ENCODE measurements around the gene SLC19A3.
"Not testable (repeated sequence)": the region's sequence is repeated elsewhere in the genome, so short reads cannot be mapped to it uniquely, and the experiment has no call there.

Gene SLC19A3

DNA sequence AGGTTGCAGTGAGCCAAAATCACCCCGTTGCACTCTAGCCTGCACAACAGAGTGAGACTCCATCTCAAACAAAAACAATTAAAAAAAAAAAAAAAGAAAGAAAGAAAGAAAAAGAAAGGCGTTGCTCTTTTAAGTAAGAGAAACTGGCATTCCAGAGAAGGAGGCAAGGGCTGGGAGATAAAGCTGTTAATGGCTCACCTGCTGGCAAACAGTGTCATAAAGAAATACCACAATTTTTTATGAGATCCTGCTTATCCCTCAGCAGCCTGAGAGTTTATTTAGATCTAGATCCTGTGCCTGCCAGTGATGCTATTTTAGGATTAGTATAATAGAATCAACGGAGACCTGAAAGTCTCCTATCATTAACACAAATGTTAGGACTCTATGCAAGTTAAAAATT lies 16.3 kb downstream of the SLC19A3 start:
- no peak for DNase-seq

- DNase-seq, result no peak
These were observed 20.7 kb downstream of the SLC19A3 start for GRCh38 chr2:227696990-227697679.

DNA sequence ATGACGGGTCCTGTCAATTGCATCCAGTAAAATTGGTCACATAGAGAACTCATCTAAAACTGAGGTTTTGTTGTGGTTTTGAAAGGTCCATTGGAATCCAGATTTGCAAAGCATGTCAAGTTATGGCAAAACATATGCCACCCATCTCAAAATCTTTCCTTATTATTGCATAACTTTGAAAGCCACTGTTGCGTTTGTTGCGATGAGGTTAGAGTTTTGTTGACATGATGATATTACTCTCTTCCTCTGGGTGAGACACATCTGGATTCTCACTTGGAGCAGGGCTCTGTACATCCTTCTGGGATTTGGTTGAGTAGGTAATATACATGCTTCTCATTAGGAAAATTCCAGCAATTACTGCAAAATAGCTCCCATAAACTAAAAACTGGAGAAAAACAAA lies 30.6 kb downstream of the SLC19A3 start:
- DNase-seq, result no peak

GRCh38 chr2:227684258-227684657 lies 33.6 kb downstream of the SLC19A3 start:
- no peak for DNase-seq

GRCh38 chr2:227677928-227678327 lies 39.9 kb downstream of the SLC19A3 start:
- no peak for DNase-seq

- DNase-seq, result no peak
These were observed 43.3 kb downstream of the SLC19A3 start for GRCh38 chr2:227674485-227674884.

DNA sequence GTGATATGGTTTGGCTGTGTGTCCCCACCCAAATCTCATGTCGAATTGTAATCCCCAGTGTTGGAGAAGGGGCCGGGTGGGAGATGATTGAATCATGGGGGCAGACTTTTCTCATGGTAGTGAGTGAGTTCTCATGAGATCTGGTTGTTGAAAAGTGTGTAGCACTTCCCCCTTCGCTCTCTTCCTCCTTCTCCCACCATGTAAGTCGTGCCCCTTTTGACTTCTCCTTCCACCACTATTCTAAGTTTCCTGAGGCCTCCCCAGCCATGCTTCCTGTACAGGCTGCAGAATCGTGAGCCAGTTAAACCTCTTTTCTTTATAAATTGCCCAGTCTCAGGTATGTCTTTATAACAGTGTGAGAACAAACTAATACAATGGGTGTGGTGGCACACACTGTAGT lies 44.2 kb downstream of the SLC19A3 start:
- DNase-seq, result not testable (repeated sequence)

- DNase-seq, result no peak
These were observed 46.5 kb downstream of the SLC19A3 start for GRCh38 chr2:227671170-227671905.

- DNase-seq, result not testable (repeated sequence)
These were observed 51.1 kb downstream of the SLC19A3 start, which contains the start of gene SCYGR5 for GRCh38 chr2:227666631-227667170. TSS of gene SCYGR5 (plus strand) at chr2:227666804. CDS start at chr2:227666804, 0 bp downstream.

DNA sequence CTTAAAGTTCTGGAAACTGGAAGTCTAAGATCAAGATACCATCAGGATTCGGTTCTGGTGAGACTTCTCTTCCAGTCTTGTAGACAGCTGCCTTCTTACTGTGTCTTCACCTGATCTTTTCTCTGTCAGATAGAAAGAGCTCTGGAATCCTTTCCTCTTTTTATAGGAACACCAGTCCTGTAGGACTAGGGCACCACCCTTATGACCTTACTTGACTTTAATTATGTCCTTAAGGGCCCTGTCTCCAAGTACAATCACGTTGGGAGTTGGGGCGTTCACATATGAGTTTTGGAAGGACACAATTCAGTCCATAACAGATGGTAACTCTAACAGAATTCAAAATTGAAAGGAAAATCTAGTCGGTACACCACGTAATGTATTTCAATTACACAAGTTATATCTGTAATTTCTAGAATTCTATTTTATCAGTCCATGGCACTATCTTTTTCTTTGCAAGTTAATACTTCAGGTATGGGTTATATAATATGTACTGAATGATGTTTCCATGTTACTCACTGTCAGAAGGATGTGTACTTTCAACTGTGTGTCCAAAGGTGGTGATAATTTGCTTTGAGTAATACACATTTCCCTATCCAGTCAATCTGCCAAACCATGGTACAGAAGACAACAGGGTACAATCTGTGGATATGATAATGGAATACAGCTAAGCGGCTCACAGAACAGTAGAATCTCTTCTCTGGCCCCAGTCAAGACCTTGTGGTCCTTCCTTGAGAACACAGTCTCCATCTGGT lies 52.5 kb downstream of the SLC19A3 start:
- no peak for DNase-seq

- DNase-seq, result no peak
These were observed 56.0 kb downstream of the SLC19A3 start for GRCh38 chr2:227661827-227662226.

GRCh38 chr2:227661025-227661649 lies 56.7 kb downstream of the SLC19A3 start:
- DNase-seq, result no peak

DNA sequence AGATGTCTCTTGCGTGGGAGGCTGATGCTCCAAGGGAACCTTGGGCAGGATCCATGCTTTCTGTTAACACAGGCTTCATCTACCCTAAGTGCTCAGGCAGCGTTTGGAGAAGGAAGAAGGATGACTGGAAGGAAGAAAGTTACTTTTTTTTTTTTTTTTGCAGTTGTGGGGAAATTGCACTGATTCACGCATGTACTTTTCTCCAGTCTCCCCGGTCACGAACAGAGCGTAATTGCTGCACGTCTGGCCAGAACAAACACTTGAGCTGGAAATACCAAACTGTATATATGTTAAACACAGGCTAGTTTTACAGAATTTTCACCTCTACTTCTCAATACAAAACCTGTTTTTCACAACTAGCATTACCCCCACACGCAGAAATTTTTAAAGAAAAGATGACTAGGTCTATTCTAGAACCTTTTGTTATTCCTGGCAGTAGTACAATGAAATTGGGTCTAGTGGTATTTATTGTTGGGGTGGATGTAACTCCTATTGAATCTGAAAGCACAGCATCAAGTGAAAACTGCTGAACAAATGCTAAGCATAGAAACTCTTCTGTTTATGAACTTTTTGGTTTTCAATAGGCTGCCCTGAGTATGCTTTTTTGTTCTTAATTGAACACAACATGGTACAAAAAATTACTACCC lies 60.5 kb downstream of the SLC19A3 start:
- DNase-seq, result no peak

GRCh38 chr2:227655454-227655853 lies 62.4 kb downstream of the SLC19A3 start:
- DNase-seq, result no peak

DNA sequence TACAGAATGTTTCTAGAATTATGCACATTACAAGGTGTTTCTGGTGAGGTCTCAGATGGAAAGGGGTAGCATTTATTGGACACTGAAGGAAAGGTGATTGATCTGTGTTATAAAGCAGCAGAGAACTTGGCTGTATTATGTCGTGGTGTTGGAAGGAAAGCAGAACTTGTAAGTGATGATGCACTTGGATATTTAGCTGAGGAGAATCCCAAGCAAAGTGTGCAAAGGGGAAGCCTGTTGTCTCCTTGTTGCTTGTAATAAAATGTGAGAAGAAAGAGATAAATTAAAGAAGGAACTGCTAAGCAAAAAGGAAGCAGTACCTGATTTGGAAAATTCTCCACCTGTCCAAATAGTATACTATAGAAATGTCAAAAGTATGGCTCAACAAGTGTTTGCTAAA lies 63.4 kb downstream of the SLC19A3 start:
- no peak for DNase-seq

- DNase-seq, result no peak
These were observed 64.4 kb downstream of the SLC19A3 start for GRCh38 chr2:227653419-227653818.

DNA sequence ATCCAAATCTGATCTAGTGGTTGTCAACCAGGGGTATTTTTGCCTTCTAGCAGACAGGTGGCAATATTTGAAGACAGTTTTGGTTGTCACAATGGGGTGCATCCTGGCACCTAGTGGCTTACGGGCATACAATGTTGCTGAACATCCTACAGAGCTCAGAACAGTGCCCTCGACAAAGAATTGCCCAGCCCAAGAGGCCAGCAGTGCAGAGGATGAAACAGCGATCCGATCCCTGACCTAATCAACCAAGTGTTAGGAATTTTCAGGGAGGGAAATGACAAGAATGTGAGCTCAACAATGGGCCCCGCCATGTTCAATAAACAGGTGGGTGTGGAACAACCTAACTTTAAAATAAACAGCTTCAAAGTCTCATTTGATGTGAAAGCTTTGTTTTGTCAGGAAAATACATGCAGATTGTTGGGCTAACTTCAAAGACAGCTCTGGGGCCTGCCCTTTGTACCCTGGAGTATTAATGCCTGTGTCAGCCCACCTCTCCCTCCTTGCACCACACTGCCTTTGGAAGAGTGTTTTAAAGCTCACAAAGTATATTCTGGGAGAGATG lies 73.8 kb downstream of the SLC19A3 start:
- DNase-seq, result no peak

- DNase-seq, result no peak
These were observed 75.2 kb downstream of the SLC19A3 start for GRCh38 chr2:227642656-227643055.

GRCh38 chr2:227634201-227634600 lies 83.6 kb downstream of the SLC19A3 start:
- no peak for DNase-seq

Measured in CD4-positive, alpha-beta T cell treated with Interferon alpha-2 for 1 hour (primary cell).